Esophagus squamous epithelium (tissue), 5 donors: ENCODE results near the gene IGF2BP3. TPM values are rescaled to one million over a fixed set of nuclear protein-coding genes. Genes with fewer than 3 reads are reported as not detected.

Experiments used
- DNase-seq: peaks from one replicate; lab custom pipeline; 2025; lab: John Stamatoyannopoulos, UW
- H3K27ac ChIP-seq, 4 donors: fragments of 200-600 bp; sonication (generic); one replicate each; pipeline ENCODE4 v1.5.1; 2016 to 2019; ENCODE audit warnings: mild to moderate bottlenecking in 1 of 4
- H3K27me3 ChIP-seq, 4 donors: fragments of 200-600 bp; sonication (generic); 1 replicate in 3 of 4; 2 replicates in 1 of 4; pipeline versions ENCODE4 v1.5.1 to v1.6.0; 2017 to 2021; ENCODE audit warnings: antibody characterized with exemption in 1 of 4
- H3K36me3 ChIP-seq, 3 donors: fragments of 200-600 bp; sonication (generic); one replicate each; pipeline ENCODE4 v1.5.1; 2016 to 2019
- H3K4me1 ChIP-seq, 3 donors: fragments of 200-600 bp; sonication (generic); one replicate each; pipeline ENCODE4 v1.5.1; 2017 to 2019
- H3K4me3 ChIP-seq, 4 donors: fragments of 200-600 bp; sonication (generic); 1 replicate in 3 of 4; 2 replicates in 1 of 4; pipeline ENCODE4 v1.5.1; 2016 to 2019; ENCODE audit warnings: mild to moderate bottlenecking in 2 of 4, moderate library complexity in 1 of 4
- H3K9me3 ChIP-seq, 3 donors: fragments of 200-600 bp; sonication (generic); one replicate each; pipeline ENCODE4 v1.5.1; 2016 to 2019
- CTCF ChIP-seq, 6 experiments: fragments of 450-650 bp in 4 of 6; fragments of 200-600 bp in 2 of 6; sonication (generic) in 2 of 6; IDR thresholded peaks; one replicate each; pipeline ENCODE4 v1.5.1; 2016 to 2019; ENCODE audit warnings: antibody characterized with exemption in 6 of 6, mild to moderate bottlenecking in 4 of 6, moderate library complexity in 4 of 6
- POLR2A ChIP-seq, 4 donors: fragments of 450-650 bp; IDR thresholded peaks; one replicate each; pipeline ENCODE4 v1.6.1; 2017; ENCODE audit warnings: antibody characterized with exemption in 4 of 4, mild to moderate bottlenecking in 4 of 4, moderate library complexity in 3 of 4
- WGBS, 2 donors: methylation state at CpG; one replicate each; pipeline ENCODE4 v1.1.5; 2018; 5-methylcytosine and 5-hydroxymethylcytosine counted together
- intact Hi-C: fragments of 100-400 bp; cut with DNase I; formaldehyde crosslinking; loops from one replicate; pipeline ENCODE4 v1.15.0; 2022
- total RNA-seq, 4 donors: library from RNA; depleted of rRNA; stranded (reverse); fragments of >200 nt; gene quantifications; one replicate each; pipeline ENCODE4 v1.1.0, GENCODE V29; 2016
- donor health status: DM: yes; HTN: yes; CAD: no.

The IGF2BP3 gene
- total RNA-seq, 4 donors from 2014 or later, result 1.3 to 9.3 (median 7.2) TPM

- H3K36me3 ChIP-seq, result no peaks in the 10 kb centered on the region
- no peaks in the 10 kb centered on the region for H3K9me3 ChIP-seq
- peaks cover 0 to 4% (median 0%) of the 10 kb centered on the region in 4 donors for H3K27me3 ChIP-seq
- TF ChIP-seq POLR2A (IDR thresholded peaks at IDR 0.05), result no peak
- TF ChIP-seq CTCF (IDR thresholded peaks at IDR 0.05), result no peak
- peaks cover 3 to 27% (median 6%) of the 10 kb centered on the region in 3 donors for H3K4me1 ChIP-seq
- 70 to 78% methylated on average over 9 to 10 of the region's 12 CpGs for WGBS, 2 donors
- DNase-seq, result no peak
- H3K4me3 ChIP-seq, result no peak overlapping the region
- intact Hi-C loops, result no loop called here
- no peak overlapping the region for H3K27ac ChIP-seq
Measured at GRCh38 chr7:23293500-23294073, 176.7 kb downstream of the IGF2BP3 start.

- H3K27me3 ChIP-seq, result peaks cover 0 to 4% (median 0%) of the 10 kb centered on the region in 4 donors
- H3K36me3 ChIP-seq, result no peaks in the 10 kb centered on the region
- H3K27ac ChIP-seq, result no peak overlapping the region
- H3K4me1 ChIP-seq, result peaks cover 0 to 18% (median 0%) of the 10 kb centered on the region in 3 donors
- TF ChIP-seq CTCF (IDR thresholded peaks at IDR 0.05) (no peak), POLR2A (IDR thresholded peaks at IDR 0.05) (no peak)
- H3K9me3 ChIP-seq, result no peaks in the 10 kb centered on the region
- H3K4me3 ChIP-seq, result no peak overlapping the region
- WGBS, 2 donors, result 95 to 100% methylated on average over 4 of the region's 4 CpGs
- DNase-seq, result no peak
- intact Hi-C loops, result no loop called here
Measured at GRCh38 chr7:23292623-23293022, 177.7 kb downstream of the IGF2BP3 start.

- no peak overlapping the region for H3K27ac ChIP-seq
- no peaks in the 10 kb centered on the region for H3K9me3 ChIP-seq
- peaks cover 0 to 15% (median 0%) of the 10 kb centered on the region in 3 donors for H3K4me1 ChIP-seq
- intact Hi-C loops, result no loop called here
- no peaks in the 10 kb centered on the region for H3K36me3 ChIP-seq
- no peak overlapping the region for H3K4me3 ChIP-seq
- no peak for DNase-seq
- peaks cover 0 to 4% (median 0%) of the 10 kb centered on the region in 4 donors for H3K27me3 ChIP-seq
- WGBS, 2 donors, result 72 to 77% methylated on average over 3 of the region's 3 CpGs
- TF ChIP-seq POLR2A (IDR thresholded peaks at IDR 0.05) (no peak), CTCF (IDR thresholded peaks at IDR 0.05) (no peak)
Measured at GRCh38 chr7:23291957-23292560, 178.2 kb downstream of the IGF2BP3 start.

GRCh38 chr7:23290993-23291392 is 179.3 kb downstream of the IGF2BP3 start:
- no peak overlapping the region for H3K27ac ChIP-seq
- no peaks in the 10 kb centered on the region for H3K27me3 ChIP-seq
- no peak overlapping the region for H3K4me3 ChIP-seq
- H3K9me3 ChIP-seq, result no peaks in the 10 kb centered on the region
- H3K4me1 ChIP-seq, result peaks cover 0 to 15% (median 0%) of the 10 kb centered on the region in 3 donors
- intact Hi-C loops, result no loop called here
- no peaks in the 10 kb centered on the region for H3K36me3 ChIP-seq
- 94 to 97% methylated on average over 9 of the region's 9 CpGs for WGBS, 2 donors
- no peak for TF ChIP-seq POLR2A (IDR thresholded peaks at IDR 0.05)
- TF ChIP-seq CTCF (IDR thresholded peaks at IDR 0.05), result no peak
- no peak for DNase-seq

- no peaks in the 10 kb centered on the region for H3K36me3 ChIP-seq
- H3K27me3 ChIP-seq, result no peaks in the 10 kb centered on the region
- no peak for DNase-seq
- 78 to 80% methylated on average over 5 of the region's 5 CpGs for WGBS, 2 donors
- no peaks in the 10 kb centered on the region for H3K9me3 ChIP-seq
- H3K4me3 ChIP-seq, result no peak overlapping the region
- peaks cover 0 to 6% (median 0%) of the 10 kb centered on the region in 3 donors for H3K4me1 ChIP-seq
- TF ChIP-seq POLR2A (IDR thresholded peaks at IDR 0.05) (no peak), CTCF (IDR thresholded peaks at IDR 0.05) (no peak)
- intact Hi-C loops, result no loop called here
- no peak overlapping the region for H3K27ac ChIP-seq
Measured at GRCh38 chr7:23287612-23288011, 182.7 kb downstream of the IGF2BP3 start.
